Keratinocyte (primary cell): ENCODE data around the gene ZBTB49. TPM values are rescaled to one million over a fixed set of nuclear protein-coding genes. Genes with fewer than 3 reads are reported as not detected.

Source experiments
- DNase-seq: peaks from one replicate; pipeline ENCODE4 v3.0.0-alpha.2; 2011; ENCODE audit warnings: low read depth, missing footprints, low spot score
- FAIRE-seq: peaks from 2 replicates; lab custom pipeline; 2011; peaks lifted over from hg19 to GRCh38; lab: Jason Lieb, UNC
- H2AFZ ChIP-seq: 2 replicates; pipeline ENCODE4 v1.6.0; 2012; ENCODE audit warnings: low read length, control low read depth, inconsistent platforms; ENCODE audit not compliant: control insufficient read depth
- H3K27ac ChIP-seq: 2 replicates; pipeline ENCODE4 v1.5.1; 2011; ENCODE audit warnings: low read length; ENCODE audit not compliant: control insufficient read depth, insufficient read depth
- H3K27me3 ChIP-seq: 3 replicates; pipeline ENCODE4 v1.6.0; 2011; ENCODE audit warnings: low read length; ENCODE audit not compliant: control insufficient read depth, insufficient read depth; ENCODE audit errors: extremely low read depth
- H3K36me3 ChIP-seq, 2 experiments: 2 replicates in 1 of 2; 3 replicates in 1 of 2; pipeline ENCODE4 v1.5.1; 2011; ENCODE audit warnings: low read length in 2 of 2, mild to moderate bottlenecking in 1 of 2; ENCODE audit not compliant: control insufficient read depth in 2 of 2, insufficient read depth in 2 of 2; ENCODE audit errors: extremely low read depth in 1 of 2
- H3K4me1 ChIP-seq: 3 replicates; pipeline ENCODE4 v1.5.1; 2011; ENCODE audit warnings: low read length; ENCODE audit not compliant: control insufficient read depth, insufficient read depth; ENCODE audit errors: extremely low read depth
- H3K4me2 ChIP-seq: 3 replicates; pipeline ENCODE4 v1.6.0; 2011; ENCODE audit warnings: low read depth, low read length; ENCODE audit not compliant: control insufficient read depth, insufficient read depth; ENCODE audit errors: extremely low read depth
- H3K4me3 ChIP-seq, 3 experiments: fragments of 200-600 bp in 1 of 3; sonication (generic) in 1 of 3; 2 replicates in 2 of 3; 3 replicates in 1 of 3; pipeline ENCODE4 v1.5.1; 2011 to 2016; ENCODE audit warnings: low read length in 3 of 3, mild to moderate bottlenecking in 3 of 3, control low read depth in 2 of 3, inconsistent platforms in 1 of 3, low read depth in 1 of 3, mixed read lengths in 1 of 3, mixed run types in 1 of 3, moderate library complexity in 1 of 3; ENCODE audit not compliant: control insufficient read depth in 2 of 3, insufficient read depth in 2 of 3; ENCODE audit errors: extremely low read depth in 1 of 3
- H3K79me2 ChIP-seq: 2 replicates; pipeline ENCODE4 v1.6.0; 2012; ENCODE audit warnings: low read length; ENCODE audit not compliant: control insufficient read depth, insufficient read depth
- H3K9ac ChIP-seq: 3 replicates; pipeline ENCODE4 v1.6.0; 2011; ENCODE audit warnings: low read length; ENCODE audit not compliant: control insufficient read depth, insufficient read depth; ENCODE audit errors: extremely low read depth
- H3K9me1 ChIP-seq: 3 replicates; pipeline ENCODE4 v1.6.0; 2011; ENCODE audit warnings: low read length; ENCODE audit not compliant: control insufficient read depth, insufficient read depth; ENCODE audit errors: extremely low read depth
- H3K9me3 ChIP-seq: 2 replicates; pipeline ENCODE4 v1.5.1; 2012; ENCODE audit warnings: low read depth, low read length; ENCODE audit not compliant: control insufficient read depth
- H4K20me1 ChIP-seq: 3 replicates; pipeline ENCODE4 v1.6.0; 2011; ENCODE audit warnings: low read length; ENCODE audit not compliant: control insufficient read depth, insufficient read depth; ENCODE audit errors: extremely low read depth
- CTCF ChIP-seq, 3 experiments: IDR thresholded peaks in 1 of 3; conservative IDR thresholded peaks in 1 of 3; optimal IDR thresholded peaks in 1 of 3; 2 replicates in 2 of 3; 3 replicates in 1 of 3; pipeline versions ENCODE3 to v1.5.1; 2011; ENCODE audit warnings: low read length in 3 of 3, mild to moderate bottlenecking in 3 of 3, moderate library complexity in 2 of 3, control low read depth in 1 of 3, inconsistent platforms in 1 of 3; ENCODE audit not compliant: insufficient read depth in 2 of 3; ENCODE audit errors: extremely low read depth in 1 of 3
- EZH2 ChIP-seq: IDR thresholded peaks from one replicate; pipeline ENCODE4 v1.6.1; 2012; ENCODE audit warnings: inconsistent platforms, mild to moderate bottlenecking, low read length, moderate library complexity
- dilution Hi-C: fragments of 300-500 bp; cut with MboI; formaldehyde crosslinking; loops from one replicate; pipeline ENCODE4 v1.7.0; 2020; ENCODE audit warnings: low sequenced_read_pairs; ENCODE audit not compliant: extremely low pct_ligation_motif_present
- polyA plus RNA-seq, 5 experiments: library from polyadenylated mRNA; depleted of rRNA in 3 of 5; stranded (reverse) in 3 of 5; stranded (forward) in 1 of 5; unstranded in 1 of 5; fragments of >200 nt; gene quantifications; 1 replicate in 1 of 5; 2 replicates in 3 of 5; 3 replicates in 1 of 5; pipeline versions ENCODE4 v1.2.1 to v1.2.3, GENCODE V29; 2011 to 2012; ENCODE audit warnings: missing spikeins in 2 of 5, low read depth in 1 of 5, low replicate concordance in 1 of 5

Gene ZBTB49
- polyA plus RNA-seq, 1 donor (not counting 4 experiments of a cell fraction or from before 2014, with no cell fraction given) = 3.8 TPM

- H2AFZ ChIP-seq = no peak overlapping the region
- no peaks in the 10 kb centered on the region for H4K20me1 ChIP-seq
- TF ChIP-seq CTCF (optimal IDR thresholded peaks at IDR 0.05 in 1 of 3, IDR thresholded peaks at IDR 0.05 in 1 of 3, conservative IDR thresholded peaks at IDR 0.05 in 1 of 3; ENCODE audit: extremely low read depth in 1 of 3, insufficient read depth in 2 of 3, low read length in 3 of 3) (peak in 2 of 3 experiments; percentile 16 to 62), EZH2 (no peak)
- no peak overlapping the region for H3K9ac ChIP-seq
- H3K9me1 ChIP-seq = no peaks in the 10 kb centered on the region
- H3K79me2 ChIP-seq = no peaks in the 10 kb centered on the region
- FAIRE-seq (no peak), DNase-seq (no peak)
- H3K27ac ChIP-seq = no peak overlapping the region
- H3K4me2 ChIP-seq = no peak overlapping the region
- no peaks in the 10 kb centered on the region for H3K4me1 ChIP-seq
- no peak overlapping the region for H3K4me3 ChIP-seq
- no peaks in the 10 kb centered on the region for H3K9me3 ChIP-seq
- dilution Hi-C loops = no loop called here
- H3K27me3 ChIP-seq = no peaks in the 10 kb centered on the region
- no peaks in the 10 kb centered on the region for H3K36me3 ChIP-seq
Measured at GRCh38 chr4:4260185-4260751, 29.8 kb upstream of the ZBTB49 start.

GRCh38 chr4:4267981-4268380 is 22.1 kb upstream of the ZBTB49 start:
- Histone ChIP-seq H3K36me3 (peaks cover 9 to 17% of the 10 kb centered on the region in 2 experiments), H3K27ac (peak overlapping the region; percentile 82), H3K27me3 (no peaks in the 10 kb centered on the region), H3K4me2 (no peak overlapping the region), H3K9ac (no peak overlapping the region), H3K4me3 (no peak overlapping the region), H3K9me1 (no peaks in the 10 kb centered on the region), H4K20me1 (no peaks in the 10 kb centered on the region), H3K4me1 (peaks cover 18% of the 10 kb centered on the region), H3K79me2 (no peaks in the 10 kb centered on the region), H3K9me3 (no peaks in the 10 kb centered on the region), H2AFZ (no peak overlapping the region)
- TF ChIP-seq EZH2 (no peak), CTCF (optimal IDR thresholded peaks at IDR 0.05 in 1 of 3, IDR thresholded peaks at IDR 0.05 in 1 of 3, conservative IDR thresholded peaks at IDR 0.05 in 1 of 3; ENCODE audit: extremely low read depth in 1 of 3, insufficient read depth in 2 of 3, low read length in 3 of 3) (no peak)
- FAIRE-seq (no peak), DNase-seq (no peak)
- dilution Hi-C loops = no loop called here
